Mammary epithelial cell (primary cell): ENCODE data around the gene TFAP2A.

Experiments used
- CTCF ChIP-seq, 2 donors: IDR thresholded peaks in 1 of 2; conservative IDR thresholded peaks in 1 of 2; 2 replicates each; pipeline ENCODE4 v1.5.1; 2011 to 2012; ENCODE audit warnings: inconsistent platforms in 2 of 2, low read length in 2 of 2, mild to moderate bottlenecking in 2 of 2, control low read depth in 1 of 2, low read depth in 1 of 2; ENCODE audit not compliant: insufficient read depth in 1 of 2; ENCODE audit errors: extremely low read depth in 1 of 2
- EZH2 ChIP-seq: IDR thresholded peaks from 2 replicates; pipeline ENCODE4 v1.6.1; 2012; ENCODE audit warnings: low read length, inconsistent platforms, borderline replicate concordance

- TF ChIP-seq CTCF (conservative IDR thresholded peaks at IDR 0.05 in 1 of 2, IDR thresholded peaks at IDR 0.05 in 1 of 2; ENCODE audit: extremely low read depth in 1 of 2, insufficient read depth in 1 of 2, low read depth in 1 of 2, low read length in 2 of 2), result no peak
- no peak for TF ChIP-seq EZH2
Measured at GRCh38 chr6:10403385-10404106, 11.3 kb downstream of the TFAP2A start.
